HepG2 (cell line): ENCODE measurements around the gene TRPM1. TPM values are rescaled to one million over a fixed set of nuclear protein-coding genes. Genes with fewer than 3 reads are reported as not detected.

ENCODE experiments used
- CHD4 ChIP-seq: fragments of 200-600 bp; sonication (generic); IDR thresholded peaks from 2 replicates; pipeline ENCODE4 v1.7.0; 2017; ENCODE audit warnings: mild to moderate bottlenecking, low read length, borderline replicate concordance
- HNF4G ChIP-seq, 2 experiments: sonication (generic) in 1 of 2; formaldehyde crosslinking in 1 of 2; IDR thresholded peaks; 2 replicates each; pipeline versions ENCODE4 v1.4.0 to v1.6.1; 2011 to 2020; ENCODE audit warnings: borderline replicate concordance in 2 of 2, low read depth in 2 of 2, mild to moderate bottlenecking in 2 of 2, low read length in 1 of 2, missing genetic modification reagents in 1 of 2, moderate library complexity in 1 of 2
- ZFP37 ChIP-seq: sonication (generic); formaldehyde crosslinking; IDR thresholded peaks from 2 replicates; pipeline ENCODE4 v1.4.0; 2020; ENCODE audit warnings: missing genetic modification reagents, borderline replicate concordance
- polyA plus RNA-seq, 8 experiments: library from polyadenylated mRNA; depleted of rRNA in 3 of 8; stranded (reverse) in 7 of 8; unstranded in 1 of 8; fragments of >200 nt; fragmentation: Illumina TruSeq in 4 of 8; extraction: Trizol in 4 of 8; gene quantifications; 2 replicates each; pipeline versions ENCODE4 v1.2.1 to v1.2.3, GENCODE V29; 2011 to 2016; ENCODE audit warnings: low read depth in 4 of 8, missing spikeins in 1 of 8, mixed read lengths in 1 of 8; ENCODE audit not compliant: insufficient read depth in 1 of 8
- total RNA-seq, 5 experiments: library from RNA; depleted of rRNA; stranded (reverse); fragments of >200 nt; fragmentation: Illumina TruSeq; extraction: Trizol; gene quantifications; 2 replicates each; pipeline ENCODE4 v1.2.3, GENCODE V29; 2016; ENCODE audit warnings: low read depth in 1 of 5
- TF ChIP-seq, protein P1 (sequence below): sonication (generic); formaldehyde crosslinking; conservative IDR thresholded peaks from 2 replicates; pipeline ENCODE4 v1.5.0; 2020; ENCODE audit warnings: missing genetic modification reagents
- TF ChIP-seq, protein P2 (sequence below): sonication (generic); formaldehyde crosslinking; IDR thresholded peaks from one replicate; pipeline ENCODE4 v1.5.1; 2020; ENCODE audit warnings: mild to moderate bottlenecking, missing genetic modification reagents; ENCODE audit errors: not compliant biosample characterization
- TF ChIP-seq, protein P3 (sequence below): sonication (generic); formaldehyde crosslinking; IDR thresholded peaks from 2 replicates; pipeline ENCODE4 v1.5.0; 2020; ENCODE audit warnings: mild to moderate bottlenecking, missing genetic modification reagents, borderline replicate concordance
- TF ChIP-seq, protein P4 (sequence below): sonication (generic); formaldehyde crosslinking; conservative IDR thresholded peaks from 2 replicates; pipeline ENCODE4 v1.4.0; 2020; ENCODE audit warnings: missing genetic modification reagents

The TRPM1 gene
- total and polyA plus RNA-seq, 2 of the 13 experiments (the other 11 are each of a cell fraction or from before 2014, with no cell fraction given), result not detected

DNA sequence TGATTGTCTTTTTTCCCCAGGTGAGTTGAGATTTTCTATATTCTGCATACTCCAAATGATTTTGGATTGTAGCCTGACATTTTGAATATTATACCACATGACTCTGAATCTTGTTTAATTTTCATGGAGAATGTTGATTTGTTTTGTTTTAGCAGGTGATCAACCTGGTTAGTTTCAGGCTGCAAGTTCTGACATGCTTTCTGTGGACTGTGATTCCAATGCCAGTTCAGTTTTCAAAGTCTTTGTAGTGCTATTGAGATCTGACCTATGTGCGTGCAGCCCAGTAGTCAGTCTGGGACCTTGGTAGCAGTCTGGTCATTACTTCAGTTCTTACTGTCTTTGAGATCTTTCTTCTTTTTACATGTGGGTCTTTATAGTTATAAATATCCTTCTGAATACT, 91.5 kb downstream of the TRPM1 start (continued):
- TF ChIP-seq, protein P1, sequence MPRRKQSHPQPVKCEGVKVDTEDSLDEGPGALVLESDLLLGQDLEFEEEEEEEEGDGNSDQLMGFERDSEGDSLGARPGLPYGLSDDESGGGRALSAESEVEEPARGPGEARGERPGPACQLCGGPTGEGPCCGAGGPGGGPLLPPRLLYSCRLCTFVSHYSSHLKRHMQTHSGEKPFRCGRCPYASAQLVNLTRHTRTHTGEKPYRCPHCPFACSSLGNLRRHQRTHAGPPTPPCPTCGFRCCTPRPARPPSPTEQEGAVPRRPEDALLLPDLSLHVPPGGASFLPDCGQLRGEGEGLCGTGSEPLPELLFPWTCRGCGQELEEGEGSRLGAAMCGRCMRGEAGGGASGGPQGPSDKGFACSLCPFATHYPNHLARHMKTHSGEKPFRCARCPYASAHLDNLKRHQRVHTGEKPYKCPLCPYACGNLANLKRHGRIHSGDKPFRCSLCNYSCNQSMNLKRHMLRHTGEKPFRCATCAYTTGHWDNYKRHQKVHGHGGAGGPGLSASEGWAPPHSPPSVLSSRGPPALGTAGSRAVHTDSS (CRISPR knock-in tag), result no peak
- TF ChIP-seq HNF4G (IDR thresholded peaks at IDR 0.05; ENCODE audit: borderline replicate concordance, low read depth, low read length), result no peak
- no peak for TF ChIP-seq HNF4G (CRISPR knock-in tag; IDR thresholded peaks at IDR 0.05; ENCODE audit: borderline replicate concordance, low read depth)
- TF ChIP-seq, protein P2, sequence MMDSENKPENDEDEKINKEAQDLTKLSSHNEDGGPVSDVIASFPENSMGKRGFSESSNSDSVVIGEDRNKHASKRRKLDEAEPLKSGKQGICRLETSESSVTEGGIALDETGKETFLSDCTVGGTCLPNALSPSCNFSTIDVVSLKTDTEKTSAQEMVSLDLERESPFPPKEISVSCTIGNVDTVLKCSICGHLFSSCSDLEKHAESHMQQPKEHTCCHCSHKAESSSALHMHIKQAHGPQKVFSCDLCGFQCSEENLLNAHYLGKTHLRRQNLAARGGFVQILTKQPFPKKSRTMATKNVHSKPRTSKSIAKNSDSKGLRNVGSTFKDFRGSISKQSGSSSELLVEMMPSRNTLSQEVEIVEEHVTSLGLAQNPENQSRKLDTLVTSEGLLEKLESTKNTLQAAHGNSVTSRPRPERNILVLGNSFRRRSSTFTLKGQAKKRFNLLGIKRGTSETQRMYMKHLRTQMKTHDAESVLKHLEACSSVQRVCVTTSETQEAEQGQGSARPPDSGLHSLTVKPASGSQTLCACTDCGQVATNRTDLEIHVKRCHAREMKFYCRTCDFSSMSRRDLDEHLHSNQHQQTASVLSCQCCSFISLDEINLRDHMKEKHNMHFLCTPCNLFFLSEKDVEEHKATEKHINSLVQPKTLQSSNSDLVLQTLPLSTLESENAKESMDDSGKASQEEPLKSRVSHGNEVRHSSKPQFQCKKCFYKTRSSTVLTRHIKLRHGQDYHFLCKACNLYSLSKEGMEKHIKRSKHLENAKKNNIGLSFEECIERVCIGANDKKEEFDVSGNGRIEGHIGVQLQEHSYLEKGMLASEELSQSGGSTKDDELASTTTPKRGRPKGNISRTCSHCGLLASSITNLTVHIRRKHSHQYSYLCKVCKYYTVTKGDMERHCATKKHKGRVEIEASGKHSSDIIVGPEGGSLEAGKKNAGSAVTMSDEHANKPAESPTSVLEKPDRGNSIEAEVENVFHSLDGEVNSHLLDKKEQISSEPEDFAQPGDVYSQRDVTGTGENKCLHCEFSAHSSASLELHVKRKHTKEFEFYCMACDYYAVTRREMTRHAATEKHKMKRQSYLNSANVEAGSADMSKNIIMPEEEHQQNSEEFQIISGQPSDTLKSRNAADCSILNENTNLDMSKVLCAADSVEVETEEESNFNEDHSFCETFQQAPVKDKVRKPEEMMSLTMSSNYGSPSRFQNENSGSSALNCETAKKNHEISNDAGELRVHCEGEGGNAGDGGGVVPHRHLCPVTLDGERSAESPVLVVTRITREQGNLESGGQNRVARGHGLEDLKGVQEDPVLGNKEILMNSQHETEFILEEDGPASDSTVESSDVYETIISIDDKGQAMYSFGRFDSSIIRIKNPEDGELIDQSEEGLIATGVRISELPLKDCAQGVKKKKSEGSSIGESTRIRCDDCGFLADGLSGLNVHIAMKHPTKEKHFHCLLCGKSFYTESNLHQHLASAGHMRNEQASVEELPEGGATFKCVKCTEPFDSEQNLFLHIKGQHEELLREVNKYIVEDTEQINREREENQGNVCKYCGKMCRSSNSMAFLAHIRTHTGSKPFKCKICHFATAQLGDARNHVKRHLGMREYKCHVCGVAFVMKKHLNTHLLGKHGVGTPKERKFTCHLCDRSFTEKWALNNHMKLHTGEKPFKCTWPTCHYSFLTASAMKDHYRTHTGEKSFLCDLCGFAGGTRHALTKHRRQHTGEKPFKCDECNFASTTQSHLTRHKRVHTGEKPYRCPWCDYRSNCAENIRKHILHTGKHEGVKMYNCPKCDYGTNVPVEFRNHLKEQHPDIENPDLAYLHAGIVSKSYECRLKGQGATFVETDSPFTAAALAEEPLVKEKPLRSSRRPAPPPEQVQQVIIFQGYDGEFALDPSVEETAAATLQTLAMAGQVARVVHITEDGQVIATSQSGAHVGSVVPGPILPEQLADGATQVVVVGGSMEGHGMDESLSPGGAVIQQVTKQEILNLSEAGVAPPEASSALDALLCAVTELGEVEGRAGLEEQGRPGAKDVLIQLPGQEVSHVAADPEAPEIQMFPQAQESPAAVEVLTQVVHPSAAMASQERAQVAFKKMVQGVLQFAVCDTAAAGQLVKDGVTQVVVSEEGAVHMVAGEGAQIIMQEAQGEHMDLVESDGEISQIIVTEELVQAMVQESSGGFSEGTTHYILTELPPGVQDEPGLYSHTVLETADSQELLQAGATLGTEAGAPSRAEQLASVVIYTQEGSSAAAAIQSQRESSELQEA (CRISPR knock-in tag), result no peak
- TF ChIP-seq, protein P3, sequence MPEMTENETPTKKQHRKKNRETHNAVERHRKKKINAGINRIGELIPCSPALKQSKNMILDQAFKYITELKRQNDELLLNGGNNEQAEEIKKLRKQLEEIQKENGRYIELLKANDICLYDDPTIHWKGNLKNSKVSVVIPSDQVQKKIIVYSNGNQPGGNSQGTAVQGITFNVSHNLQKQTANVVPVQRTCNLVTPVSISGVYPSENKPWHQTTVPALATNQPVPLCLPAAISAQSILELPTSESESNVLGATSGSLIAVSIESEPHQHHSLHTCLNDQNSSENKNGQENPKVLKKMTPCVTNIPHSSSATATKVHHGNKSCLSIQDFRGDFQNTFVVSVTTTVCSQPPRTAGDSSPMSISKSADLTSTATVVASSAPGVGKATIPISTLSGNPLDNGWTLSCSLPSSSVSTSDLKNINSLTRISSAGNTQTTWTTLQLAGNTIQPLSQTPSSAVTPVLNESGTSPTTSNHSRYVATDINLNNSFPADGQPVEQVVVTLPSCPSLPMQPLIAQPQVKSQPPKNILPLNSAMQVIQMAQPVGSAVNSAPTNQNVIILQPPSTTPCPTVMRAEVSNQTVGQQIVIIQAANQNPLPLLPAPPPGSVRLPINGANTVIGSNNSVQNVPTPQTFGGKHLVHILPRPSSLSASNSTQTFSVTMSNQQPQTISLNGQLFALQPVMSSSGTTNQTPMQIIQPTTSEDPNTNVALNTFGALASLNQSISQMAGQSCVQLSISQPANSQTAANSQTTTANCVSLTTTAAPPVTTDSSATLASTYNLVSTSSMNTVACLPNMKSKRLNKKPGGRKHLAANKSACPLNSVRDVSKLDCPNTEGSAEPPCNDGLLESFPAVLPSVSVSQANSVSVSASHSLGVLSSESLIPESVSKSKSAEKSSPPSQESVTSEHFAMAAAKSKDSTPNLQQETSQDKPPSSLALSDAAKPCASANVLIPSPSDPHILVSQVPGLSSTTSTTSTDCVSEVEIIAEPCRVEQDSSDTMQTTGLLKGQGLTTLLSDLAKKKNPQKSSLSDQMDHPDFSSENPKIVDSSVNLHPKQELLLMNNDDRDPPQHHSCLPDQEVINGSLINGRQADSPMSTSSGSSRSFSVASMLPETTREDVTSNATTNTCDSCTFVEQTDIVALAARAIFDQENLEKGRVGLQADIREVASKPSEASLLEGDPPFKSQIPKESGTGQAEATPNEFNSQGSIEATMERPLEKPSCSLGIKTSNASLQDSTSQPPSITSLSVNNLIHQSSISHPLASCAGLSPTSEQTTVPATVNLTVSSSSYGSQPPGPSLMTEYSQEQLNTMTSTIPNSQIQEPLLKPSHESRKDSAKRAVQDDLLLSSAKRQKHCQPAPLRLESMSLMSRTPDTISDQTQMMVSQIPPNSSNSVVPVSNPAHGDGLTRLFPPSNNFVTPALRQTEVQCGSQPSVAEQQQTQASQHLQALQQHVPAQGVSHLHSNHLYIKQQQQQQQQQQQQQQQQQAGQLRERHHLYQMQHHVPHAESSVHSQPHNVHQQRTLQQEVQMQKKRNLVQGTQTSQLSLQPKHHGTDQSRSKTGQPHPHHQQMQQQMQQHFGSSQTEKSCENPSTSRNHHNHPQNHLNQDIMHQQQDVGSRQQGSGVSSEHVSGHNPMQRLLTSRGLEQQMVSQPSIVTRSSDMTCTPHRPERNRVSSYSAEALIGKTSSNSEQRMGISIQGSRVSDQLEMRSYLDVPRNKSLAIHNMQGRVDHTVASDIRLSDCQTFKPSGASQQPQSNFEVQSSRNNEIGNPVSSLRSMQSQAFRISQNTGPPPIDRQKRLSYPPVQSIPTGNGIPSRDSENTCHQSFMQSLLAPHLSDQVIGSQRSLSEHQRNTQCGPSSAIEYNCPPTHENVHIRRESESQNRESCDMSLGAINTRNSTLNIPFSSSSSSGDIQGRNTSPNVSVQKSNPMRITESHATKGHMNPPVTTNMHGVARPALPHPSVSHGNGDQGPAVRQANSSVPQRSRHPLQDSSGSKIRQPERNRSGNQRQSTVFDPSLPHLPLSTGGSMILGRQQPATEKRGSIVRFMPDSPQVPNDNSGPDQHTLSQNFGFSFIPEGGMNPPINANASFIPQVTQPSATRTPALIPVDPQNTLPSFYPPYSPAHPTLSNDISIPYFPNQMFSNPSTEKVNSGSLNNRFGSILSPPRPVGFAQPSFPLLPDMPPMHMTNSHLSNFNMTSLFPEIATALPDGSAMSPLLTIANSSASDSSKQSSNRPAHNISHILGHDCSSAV (CRISPR knock-in tag), result no peak
- no peak for TF ChIP-seq CHD4
- TF ChIP-seq, protein P4, sequence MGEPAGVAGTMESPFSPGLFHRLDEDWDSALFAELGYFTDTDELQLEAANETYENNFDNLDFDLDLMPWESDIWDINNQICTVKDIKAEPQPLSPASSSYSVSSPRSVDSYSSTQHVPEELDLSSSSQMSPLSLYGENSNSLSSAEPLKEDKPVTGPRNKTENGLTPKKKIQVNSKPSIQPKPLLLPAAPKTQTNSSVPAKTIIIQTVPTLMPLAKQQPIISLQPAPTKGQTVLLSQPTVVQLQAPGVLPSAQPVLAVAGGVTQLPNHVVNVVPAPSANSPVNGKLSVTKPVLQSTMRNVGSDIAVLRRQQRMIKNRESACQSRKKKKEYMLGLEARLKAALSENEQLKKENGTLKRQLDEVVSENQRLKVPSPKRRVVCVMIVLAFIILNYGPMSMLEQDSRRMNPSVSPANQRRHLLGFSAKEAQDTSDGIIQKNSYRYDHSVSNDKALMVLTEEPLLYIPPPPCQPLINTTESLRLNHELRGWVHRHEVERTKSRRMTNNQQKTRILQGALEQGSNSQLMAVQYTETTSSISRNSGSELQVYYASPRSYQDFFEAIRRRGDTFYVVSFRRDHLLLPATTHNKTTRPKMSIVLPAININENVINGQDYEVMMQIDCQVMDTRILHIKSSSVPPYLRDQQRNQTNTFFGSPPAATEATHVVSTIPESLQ (CRISPR knock-in tag), result no peak
- no peak for TF ChIP-seq ZFP37 (CRISPR knock-in tag)
